22Rv1 (cell line): Measurements from ENCODE around the gene CLMN.

Source experiments
- H3K27ac ChIP-seq: fragments of 450-650 bp; 2 replicates; pipeline ENCODE4 v1.5.1; 2017
- ZFX ChIP-seq: fragments of 450-650 bp; IDR thresholded peaks from 2 replicates; pipeline ENCODE4 v1.6.1; 2017; ENCODE audit warnings: antibody characterized with exemption, borderline replicate concordance
- TF ChIP-seq, protein P1 (sequence below): fragments of 450-650 bp; IDR thresholded peaks from 2 replicates; pipeline ENCODE4 v1.5.1; 2017; ENCODE audit warnings: mild to moderate bottlenecking

Gene CLMN

DNA sequence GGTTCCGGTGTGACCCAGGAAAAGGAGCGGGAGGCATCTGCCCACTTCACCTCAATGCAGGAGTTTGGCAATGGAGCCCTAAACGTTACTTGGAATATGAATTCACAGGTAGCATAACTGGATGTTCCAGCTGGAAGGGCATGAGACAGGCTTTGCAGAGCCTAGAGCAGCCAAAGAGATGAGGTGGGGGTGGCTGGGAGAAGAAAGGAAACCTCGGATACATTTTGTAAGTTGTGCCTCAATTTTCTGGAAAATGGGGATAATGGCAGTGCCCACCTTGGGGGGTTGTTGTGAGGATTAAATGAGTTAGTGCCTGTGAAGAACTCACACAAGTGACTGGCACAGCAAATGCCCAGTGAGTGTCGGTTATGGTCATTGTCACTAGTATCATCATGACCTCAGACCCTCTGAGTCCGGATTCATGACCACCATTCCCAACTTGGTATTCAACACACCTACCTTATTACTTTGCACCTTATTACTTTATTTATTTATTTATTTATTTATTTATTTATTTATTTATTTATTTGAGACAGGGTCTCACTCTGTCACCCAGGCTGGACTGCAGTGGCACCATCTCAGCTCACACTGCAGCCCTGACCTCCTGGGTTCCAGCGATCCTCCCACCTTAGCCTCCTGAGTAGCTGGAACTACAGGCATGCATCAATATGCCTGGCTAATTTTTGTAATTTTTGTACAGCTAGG lies 56.0 kb downstream of the CLMN start:
- TF ChIP-seq ZFX = no peak
- TF ChIP-seq, protein P1, sequence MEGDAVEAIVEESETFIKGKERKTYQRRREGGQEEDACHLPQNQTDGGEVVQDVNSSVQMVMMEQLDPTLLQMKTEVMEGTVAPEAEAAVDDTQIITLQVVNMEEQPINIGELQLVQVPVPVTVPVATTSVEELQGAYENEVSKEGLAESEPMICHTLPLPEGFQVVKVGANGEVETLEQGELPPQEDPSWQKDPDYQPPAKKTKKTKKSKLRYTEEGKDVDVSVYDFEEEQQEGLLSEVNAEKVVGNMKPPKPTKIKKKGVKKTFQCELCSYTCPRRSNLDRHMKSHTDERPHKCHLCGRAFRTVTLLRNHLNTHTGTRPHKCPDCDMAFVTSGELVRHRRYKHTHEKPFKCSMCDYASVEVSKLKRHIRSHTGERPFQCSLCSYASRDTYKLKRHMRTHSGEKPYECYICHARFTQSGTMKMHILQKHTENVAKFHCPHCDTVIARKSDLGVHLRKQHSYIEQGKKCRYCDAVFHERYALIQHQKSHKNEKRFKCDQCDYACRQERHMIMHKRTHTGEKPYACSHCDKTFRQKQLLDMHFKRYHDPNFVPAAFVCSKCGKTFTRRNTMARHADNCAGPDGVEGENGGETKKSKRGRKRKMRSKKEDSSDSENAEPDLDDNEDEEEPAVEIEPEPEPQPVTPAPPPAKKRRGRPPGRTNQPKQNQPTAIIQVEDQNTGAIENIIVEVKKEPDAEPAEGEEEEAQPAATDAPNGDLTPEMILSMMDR = no peak
- no peak overlapping the region for H3K27ac ChIP-seq

DNA sequence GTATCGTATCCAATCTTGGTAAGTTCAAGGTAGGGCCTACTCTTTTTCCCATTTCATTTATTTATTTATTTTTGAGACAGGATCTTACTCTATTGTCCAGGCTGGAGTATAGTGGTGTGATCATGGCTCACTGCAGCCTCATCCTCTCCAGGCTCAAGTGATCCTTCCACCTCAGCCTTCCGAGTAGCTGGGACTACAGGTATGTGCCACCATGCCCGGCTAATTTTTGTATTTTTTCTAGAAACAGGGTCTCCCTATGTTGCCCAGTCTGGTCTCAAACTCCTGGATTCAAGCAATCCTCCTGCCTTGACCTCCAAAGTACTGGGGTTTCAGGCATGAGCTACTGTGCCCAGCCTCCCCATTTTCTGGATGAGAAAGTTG lies 57.2 kb downstream of the CLMN start:
- no peak overlapping the region for H3K27ac ChIP-seq
- TF ChIP-seq, protein P1 = no peak
- no peak for TF ChIP-seq ZFX

DNA sequence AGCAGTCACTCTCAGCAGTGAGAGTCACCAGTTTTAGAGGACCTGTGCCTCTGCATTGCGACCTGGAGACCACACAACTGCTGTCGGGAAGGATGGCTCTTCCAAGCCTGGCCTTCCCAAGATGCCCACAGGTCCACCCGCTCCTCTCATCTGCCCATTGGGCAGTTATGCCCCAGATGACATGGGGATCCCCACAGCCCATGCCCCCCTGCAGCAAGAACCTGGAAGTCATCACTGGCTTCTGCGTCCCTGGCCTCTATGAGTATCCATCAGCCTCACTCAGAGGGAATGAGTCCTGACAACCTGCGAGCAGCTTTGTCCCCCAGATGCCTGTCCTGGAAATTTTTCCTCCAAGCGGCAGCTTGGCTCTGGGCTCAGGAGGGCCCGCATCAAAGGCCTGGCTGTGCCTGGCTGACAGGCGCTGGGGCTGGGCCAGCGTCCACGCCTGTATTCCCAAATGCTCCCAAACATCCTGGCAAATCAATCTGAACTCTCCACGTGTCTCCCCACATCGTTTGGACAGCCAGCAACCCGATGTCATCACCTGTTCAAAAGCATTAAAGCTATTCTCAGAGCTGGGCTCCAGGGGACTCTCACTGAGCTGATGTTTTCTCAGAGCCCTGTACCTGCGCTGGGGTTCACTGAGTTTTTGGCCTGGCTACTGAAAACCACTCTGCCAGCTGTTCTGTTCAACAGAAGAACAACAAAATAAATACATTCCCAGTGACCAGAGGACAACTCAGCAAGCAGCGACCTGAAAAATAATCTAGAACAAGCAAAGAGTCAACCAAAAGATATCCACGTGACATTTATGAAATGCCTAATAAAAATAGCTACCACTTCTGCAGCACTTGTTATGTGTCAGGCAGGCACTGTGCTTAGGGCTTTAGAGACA lies 57.8 kb downstream of the CLMN start:
- no peak for TF ChIP-seq ZFX
- TF ChIP-seq, protein P1 = no peak
- H3K27ac ChIP-seq = no peak overlapping the region

DNA sequence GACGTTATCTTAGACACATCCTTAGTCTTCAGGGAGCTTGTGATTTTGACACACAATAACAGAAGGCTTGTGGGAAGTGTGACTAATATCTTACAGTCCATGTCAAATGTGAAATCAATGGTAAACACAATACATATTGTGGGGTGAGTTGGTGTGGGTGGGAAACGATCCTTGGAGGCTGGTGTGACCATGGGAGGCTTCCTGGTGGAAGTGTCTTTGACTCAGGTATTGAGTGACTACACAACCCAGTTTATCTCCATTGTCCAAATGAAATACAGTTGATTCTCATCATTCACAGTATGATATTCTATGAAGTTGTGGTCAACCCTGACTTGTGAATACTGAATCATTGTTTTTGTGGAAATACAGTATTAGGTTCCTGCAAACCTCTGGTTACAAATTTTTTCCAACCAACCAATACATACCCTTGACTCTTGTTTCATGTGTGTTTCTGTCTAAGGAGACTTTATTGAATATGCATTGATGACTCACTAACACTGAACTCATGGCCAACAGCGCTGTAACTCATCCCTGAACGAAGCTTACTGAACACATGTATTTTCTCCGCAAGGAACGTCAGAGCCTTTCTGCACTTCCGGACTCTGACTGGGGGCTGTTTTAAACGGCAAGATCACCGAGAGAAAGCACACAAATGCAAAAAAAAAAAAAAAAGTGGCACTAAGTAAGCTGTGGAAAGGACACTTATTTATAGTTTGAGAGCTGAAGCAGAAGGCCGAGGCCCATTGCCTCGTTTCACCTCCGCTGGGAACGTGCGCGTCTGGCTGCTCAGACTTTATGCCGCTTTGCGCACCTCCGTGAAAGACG lies 59.0 kb downstream of the CLMN start:
- H3K27ac ChIP-seq = no peak overlapping the region
- no peak for TF ChIP-seq ZFX
- TF ChIP-seq, protein P1 = no peak

DNA sequence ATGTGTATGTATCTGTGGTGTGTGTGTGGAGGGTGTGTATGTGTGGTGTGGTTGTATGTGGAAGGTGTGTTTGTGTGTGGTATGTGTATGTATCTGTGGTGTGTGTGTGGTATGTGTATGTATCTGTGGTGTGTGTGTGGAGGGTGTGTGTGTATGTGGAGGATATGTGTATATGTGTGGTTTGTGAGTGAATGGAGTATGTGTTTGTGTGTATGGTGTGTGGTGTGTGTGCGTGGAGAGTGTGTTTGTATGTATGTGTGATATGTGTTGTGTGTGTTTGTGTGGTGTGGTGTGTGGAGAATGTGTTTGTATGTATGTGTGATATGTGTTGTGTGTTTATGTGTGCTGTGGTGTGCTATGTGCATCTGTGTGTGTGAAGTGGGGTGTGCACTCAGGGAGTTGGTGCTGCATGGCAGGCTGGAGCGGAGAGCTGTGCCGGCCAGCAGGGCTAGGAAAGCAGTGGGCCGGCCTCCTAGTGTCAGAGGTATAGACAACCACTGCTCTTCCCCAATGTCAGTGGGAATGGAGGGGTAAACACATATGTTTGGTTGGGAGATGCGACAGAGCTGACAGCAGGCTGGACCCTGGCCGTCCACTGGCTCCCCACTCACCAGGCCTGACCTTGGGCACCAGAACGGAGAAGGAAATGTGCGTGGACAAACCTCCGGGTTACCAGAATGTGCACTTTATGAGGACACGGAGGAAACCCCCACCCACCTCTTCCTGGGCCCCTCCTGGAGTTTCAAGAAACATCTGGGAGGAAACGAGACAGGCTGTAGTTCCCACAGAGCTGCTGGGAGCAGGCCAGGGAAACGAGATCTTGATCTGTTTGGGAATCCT lies 60.7 kb downstream of the CLMN start:
- no peak overlapping the region for H3K27ac ChIP-seq
- no peak for TF ChIP-seq ZFX
- TF ChIP-seq, protein P1 = no peak

DNA sequence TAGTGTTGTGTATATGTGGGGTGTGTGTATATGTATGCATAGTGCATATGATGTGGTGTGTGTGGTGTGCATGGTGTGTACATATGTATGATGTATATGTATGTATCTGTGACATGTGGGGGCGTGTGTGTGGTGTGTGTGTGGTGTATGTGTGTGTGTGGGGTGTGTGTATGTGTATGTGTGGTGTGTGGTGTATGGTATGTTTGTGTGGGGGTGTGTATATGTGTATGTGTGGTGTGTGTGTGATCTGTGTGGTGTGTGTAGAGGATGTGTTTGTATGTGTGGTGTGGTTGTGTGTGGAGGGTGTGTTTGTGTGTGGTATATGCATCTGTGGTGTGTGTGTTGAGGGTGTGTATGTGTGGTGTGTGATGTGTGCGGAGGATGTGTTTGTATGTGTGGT lies 61.6 kb downstream of the CLMN start:
- H3K27ac ChIP-seq = no peak overlapping the region
- TF ChIP-seq, protein P1 = no peak
- no peak for TF ChIP-seq ZFX
